Memory B cell (primary cell): ENCODE data around the gene ADAMTS15.

ENCODE experiments used
- ATAC-seq: fragments of 150-1000 bp; cut with Tn5 transposase; 2 replicates; pipeline ENCODE4 v1.10.0; 2021; ENCODE audit warnings: low read depth, mild to moderate bottlenecking, moderate library complexity
- DNase-seq, 2 donors: peaks; one replicate each; pipeline ENCODE4 v3.0.0; 2022; ENCODE audit warnings: low spot score in 2 of 2
- H3K27ac Mint-ChIP-seq: one replicate; pipeline ENCODE4 v1.8.0; 2022; ENCODE audit warnings: mild to moderate bottlenecking, moderate library complexity, mixed read lengths
- H3K27me3 Mint-ChIP-seq: one replicate; pipeline ENCODE4 v1.8.0; 2022; ENCODE audit warnings: mixed read lengths
- H3K36me3 Mint-ChIP-seq: one replicate; pipeline ENCODE4 v1.8.0; 2022; ENCODE audit warnings: mild to moderate bottlenecking, mixed read lengths
- H3K4me1 Mint-ChIP-seq: one replicate; pipeline ENCODE4 v1.8.0; 2022; ENCODE audit warnings: mixed read lengths
- H3K4me3 Mint-ChIP-seq: one replicate; pipeline ENCODE4 v1.8.0; 2022; ENCODE audit warnings: mild to moderate bottlenecking, moderate library complexity, mixed read lengths
- H3K9me3 Mint-ChIP-seq: one replicate; pipeline ENCODE4 v1.8.0; 2022; ENCODE audit warnings: mixed read lengths

ADAMTS15 gene

GRCh38 chr11:130425156-130425555 is 23.3 kb upstream of the ADAMTS15 start:
- Mint-ChIP-seq H3K4me1 (peaks cover 8% of the 10 kb centered on the region), H3K27me3 (peaks cover 38% of the 10 kb centered on the region), H3K36me3 (no peaks in the 10 kb centered on the region), H3K4me3 (no peak overlapping the region), H3K27ac (no peak overlapping the region), H3K9me3 (no peaks in the 10 kb centered on the region)
- DNase-seq = no peak
- no peak for ATAC-seq

DNA sequence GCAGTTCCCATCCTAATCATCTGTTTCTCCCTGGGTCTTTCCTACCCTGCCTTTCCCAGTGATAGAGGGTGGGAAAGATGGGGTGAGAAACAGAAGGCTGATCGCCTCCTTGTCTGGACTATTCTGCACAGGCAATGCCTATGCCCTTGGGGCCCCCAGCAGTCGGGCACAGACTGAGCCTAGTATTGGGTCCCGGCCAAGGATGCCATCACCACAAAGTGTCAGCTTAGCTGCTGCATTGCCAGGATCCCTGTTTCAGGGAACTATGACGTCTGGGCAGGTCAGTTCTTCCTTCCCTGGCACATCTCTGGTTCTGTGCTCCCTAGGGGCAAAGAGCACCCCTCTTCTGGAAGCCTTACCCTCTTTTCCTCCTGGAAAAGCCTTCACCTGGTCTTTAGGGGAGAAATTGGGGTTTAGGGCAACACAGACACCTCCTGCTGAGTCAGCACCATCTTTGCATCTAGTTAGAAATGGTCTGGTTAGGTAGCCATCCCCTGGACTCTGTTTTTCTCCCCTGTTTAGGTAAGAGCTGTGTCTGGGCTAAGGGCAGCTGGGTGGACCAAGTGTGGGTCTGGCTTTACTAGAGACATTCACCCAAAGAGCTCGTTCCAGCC is 22.1 kb upstream of the ADAMTS15 start:
- H3K4me3 Mint-ChIP-seq = no peak overlapping the region
- ATAC-seq (no peak), DNase-seq (no peak)
- no peak overlapping the region for H3K27ac Mint-ChIP-seq
- no peaks in the 10 kb centered on the region for H3K36me3 Mint-ChIP-seq
- peaks cover 12% of the 10 kb centered on the region for H3K4me1 Mint-ChIP-seq
- H3K9me3 Mint-ChIP-seq = no peaks in the 10 kb centered on the region
- H3K27me3 Mint-ChIP-seq = peaks cover 38% of the 10 kb centered on the region

GRCh38 chr11:130426837-130427341 is 21.6 kb upstream of the ADAMTS15 start:
- Mint-ChIP-seq H3K36me3 (no peaks in the 10 kb centered on the region), H3K9me3 (no peaks in the 10 kb centered on the region), H3K4me3 (peak overlapping the region; percentile 75), H3K4me1 (peaks cover 13% of the 10 kb centered on the region), H3K27me3 (peaks cover 37% of the 10 kb centered on the region), H3K27ac (no peak overlapping the region)
- DNase-seq (no peak), ATAC-seq (no peak)

GRCh38 chr11:130427581-130428315 is 20.7 kb upstream of the ADAMTS15 start:
- Mint-ChIP-seq H3K4me1 (peaks cover 13% of the 10 kb centered on the region), H3K27me3 (peaks cover 37% of the 10 kb centered on the region), H3K4me3 (no peak overlapping the region), H3K27ac (no peak overlapping the region), H3K36me3 (no peaks in the 10 kb centered on the region), H3K9me3 (no peaks in the 10 kb centered on the region)
- ATAC-seq (no peak), DNase-seq (no peak)

DNA sequence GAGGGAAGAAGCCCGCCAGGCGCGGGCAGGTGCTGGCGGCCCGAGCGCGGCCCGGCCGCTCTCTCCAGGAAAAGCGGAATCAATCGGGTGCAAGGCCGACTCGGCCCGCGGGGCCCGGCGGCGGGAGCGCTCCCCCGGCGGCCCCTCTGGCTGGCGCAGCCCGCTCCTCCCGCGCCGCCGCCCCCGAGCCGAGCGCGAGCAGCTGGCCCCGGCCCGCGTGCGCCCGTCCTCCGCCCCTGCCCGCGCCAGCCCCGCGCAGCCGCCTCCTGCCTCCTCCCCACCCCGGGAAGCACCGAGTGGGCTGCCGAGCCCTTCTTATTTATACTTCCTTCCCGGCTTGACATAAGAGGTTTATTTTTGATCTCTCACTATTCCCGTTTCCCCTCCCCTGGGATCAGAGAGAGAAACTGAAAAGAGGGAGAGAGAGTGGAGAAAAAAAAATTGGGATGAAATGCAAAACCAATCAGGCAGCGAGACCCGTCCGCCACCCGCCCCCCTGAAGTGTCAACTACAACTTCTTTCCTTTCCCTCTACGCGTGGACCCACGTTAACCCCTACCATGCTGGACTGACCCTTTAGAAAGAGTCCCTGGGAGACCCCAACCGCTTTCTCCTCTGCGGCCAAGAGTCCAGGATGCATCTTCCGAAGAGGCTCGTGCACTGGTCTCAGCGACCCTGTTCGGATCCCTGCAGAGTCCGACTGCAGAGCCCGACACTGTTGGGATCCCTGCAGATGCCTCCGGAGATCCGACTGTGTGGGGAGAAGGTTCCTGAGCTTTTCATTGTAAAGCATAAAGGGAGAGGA is 19.9 kb upstream of the ADAMTS15 start, which contains the start of gene ADAMTS8:
Gene ADAMTS8 (minus strand): TSS at position 294 of the 804 bp plus-strand sequence. CDS start 323 bp downstream, outside the sequence.
- DNase-seq (no peak), ATAC-seq (peak; percentile 24)
- Mint-ChIP-seq H3K9me3 (no peaks in the 10 kb centered on the region), H3K36me3 (no peaks in the 10 kb centered on the region), H3K4me1 (peaks cover 13% of the 10 kb centered on the region), H3K27me3 (peaks cover 34% of the 10 kb centered on the region), H3K27ac (no peak within 1 kb of the TSS), H3K4me3 (peak within 1 kb of the TSS; percentile 67)

DNA sequence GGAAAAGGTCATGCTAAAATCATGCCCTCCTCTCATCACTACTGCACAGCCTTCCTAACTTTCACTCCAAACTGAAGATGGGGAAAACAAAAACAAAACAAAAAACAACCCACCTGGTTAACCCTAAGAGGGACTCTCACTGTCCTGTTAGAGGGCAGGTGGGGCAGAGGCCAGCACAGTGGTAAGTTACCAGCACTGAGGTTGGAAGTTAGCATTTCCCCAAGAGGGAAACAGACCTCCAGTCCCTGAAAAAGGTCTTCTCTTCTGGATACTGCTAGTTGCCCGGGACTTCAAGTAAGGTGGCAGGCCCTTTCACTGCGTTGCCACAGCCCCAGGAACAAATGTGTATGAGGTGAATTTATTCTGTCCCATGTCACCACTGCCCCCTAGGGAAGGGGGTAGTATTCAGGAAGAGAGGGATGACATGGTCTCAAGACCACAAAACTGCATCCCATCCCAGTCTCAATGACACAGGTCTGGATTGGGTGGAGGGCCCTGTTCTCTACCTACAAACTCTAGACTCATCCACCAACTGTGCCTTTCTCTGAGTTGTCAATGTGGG is 19.2 kb upstream of the ADAMTS15 start:
- Mint-ChIP-seq H3K27me3 (peaks cover 34% of the 10 kb centered on the region), H3K4me1 (peaks cover 13% of the 10 kb centered on the region), H3K4me3 (peak overlapping the region; percentile 67), H3K9me3 (no peaks in the 10 kb centered on the region), H3K36me3 (no peaks in the 10 kb centered on the region), H3K27ac (no peak overlapping the region)
- ATAC-seq (no peak), DNase-seq (no peak)

DNA sequence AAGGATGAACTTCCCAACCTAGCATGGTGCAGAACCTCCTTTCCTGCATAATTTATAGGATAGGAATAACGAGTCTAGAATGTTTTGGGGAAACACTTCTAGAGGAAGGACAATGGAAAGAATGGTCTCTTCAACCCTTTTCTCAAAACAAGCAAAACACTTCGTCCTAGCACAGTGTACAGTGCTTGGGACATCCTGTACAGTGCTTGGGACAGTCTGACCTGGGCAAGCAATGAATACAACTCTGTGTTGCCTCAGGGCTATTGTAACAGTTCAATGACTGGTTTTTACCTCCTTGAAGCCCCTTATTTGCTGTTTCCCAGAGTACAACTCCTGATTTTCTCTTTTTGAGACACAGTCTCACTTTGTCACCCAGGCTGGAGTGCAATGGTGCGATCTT is 18.5 kb upstream of the ADAMTS15 start:
- no peaks in the 10 kb centered on the region for H3K36me3 Mint-ChIP-seq
- no peak overlapping the region for H3K4me3 Mint-ChIP-seq
- H3K27me3 Mint-ChIP-seq = peaks cover 29% of the 10 kb centered on the region
- DNase-seq (no peak), ATAC-seq (no peak)
- no peak overlapping the region for H3K27ac Mint-ChIP-seq
- no peaks in the 10 kb centered on the region for H3K9me3 Mint-ChIP-seq
- peaks cover 13% of the 10 kb centered on the region for H3K4me1 Mint-ChIP-seq

- ATAC-seq (peak; percentile 55), DNase-seq (peak; percentile 55 to 66)
- H3K9me3 Mint-ChIP-seq = no peaks in the 10 kb centered on the region
- H3K27me3 Mint-ChIP-seq = peaks cover 25% of the 10 kb centered on the region
- no peaks in the 10 kb centered on the region for H3K36me3 Mint-ChIP-seq
- peaks cover 13% of the 10 kb centered on the region for H3K4me1 Mint-ChIP-seq
- no peak overlapping the region for H3K27ac Mint-ChIP-seq
- H3K4me3 Mint-ChIP-seq = no peak overlapping the region
Observed at GRCh38 chr11:130431331-130431773, 17.1 kb upstream of the ADAMTS15 start.

DNA sequence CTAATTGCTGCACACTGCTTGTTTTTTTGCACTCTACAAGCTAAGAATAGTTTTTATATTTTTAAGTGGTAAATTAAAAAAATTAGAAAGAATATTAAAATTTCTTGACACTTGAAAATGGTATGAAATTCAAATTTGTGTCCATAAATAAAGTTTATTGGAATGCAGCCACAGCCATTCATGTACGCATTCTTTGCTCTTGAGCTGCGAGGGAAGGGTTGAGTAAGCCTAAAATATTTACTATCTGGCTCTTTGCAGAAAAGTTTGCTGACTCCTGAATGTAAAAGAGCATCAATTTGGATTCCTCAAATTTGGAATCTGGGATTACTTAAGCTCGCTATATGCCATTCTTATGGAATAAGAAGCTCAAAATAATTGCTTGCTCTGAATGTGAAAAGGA is 16.6 kb upstream of the ADAMTS15 start:
- Mint-ChIP-seq H3K36me3 (no peaks in the 10 kb centered on the region), H3K27me3 (peaks cover 22% of the 10 kb centered on the region), H3K27ac (no peak overlapping the region), H3K9me3 (no peaks in the 10 kb centered on the region), H3K4me1 (peaks cover 13% of the 10 kb centered on the region), H3K4me3 (no peak overlapping the region)
- DNase-seq (no peak), ATAC-seq (no peak)

DNA sequence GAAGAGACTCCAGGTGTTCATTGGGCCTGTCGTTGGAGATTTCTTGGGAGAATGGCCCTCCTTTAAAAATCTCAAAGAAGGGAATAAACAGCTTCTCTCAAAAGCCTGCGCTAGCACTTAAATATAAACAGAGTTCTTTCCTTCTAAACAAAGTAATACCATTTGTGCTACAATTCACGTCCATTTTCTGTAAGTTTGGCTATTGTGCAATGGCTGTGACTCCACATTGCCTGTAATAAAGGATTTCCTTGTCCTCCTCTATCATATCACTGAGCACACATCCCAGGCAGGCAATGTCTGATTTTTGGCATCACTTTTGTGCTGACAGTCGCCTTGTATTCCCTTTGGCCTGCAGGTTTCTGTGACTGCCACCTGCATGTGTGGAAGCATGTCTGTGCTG is 15.1 kb upstream of the ADAMTS15 start:
- H3K9me3 Mint-ChIP-seq = no peaks in the 10 kb centered on the region
- no peaks in the 10 kb centered on the region for H3K36me3 Mint-ChIP-seq
- H3K27me3 Mint-ChIP-seq = peaks cover 21% of the 10 kb centered on the region
- ATAC-seq (no peak), DNase-seq (no peak)
- peaks cover 10% of the 10 kb centered on the region for H3K4me1 Mint-ChIP-seq
- H3K27ac Mint-ChIP-seq = no peak overlapping the region
- H3K4me3 Mint-ChIP-seq = no peak overlapping the region

DNA sequence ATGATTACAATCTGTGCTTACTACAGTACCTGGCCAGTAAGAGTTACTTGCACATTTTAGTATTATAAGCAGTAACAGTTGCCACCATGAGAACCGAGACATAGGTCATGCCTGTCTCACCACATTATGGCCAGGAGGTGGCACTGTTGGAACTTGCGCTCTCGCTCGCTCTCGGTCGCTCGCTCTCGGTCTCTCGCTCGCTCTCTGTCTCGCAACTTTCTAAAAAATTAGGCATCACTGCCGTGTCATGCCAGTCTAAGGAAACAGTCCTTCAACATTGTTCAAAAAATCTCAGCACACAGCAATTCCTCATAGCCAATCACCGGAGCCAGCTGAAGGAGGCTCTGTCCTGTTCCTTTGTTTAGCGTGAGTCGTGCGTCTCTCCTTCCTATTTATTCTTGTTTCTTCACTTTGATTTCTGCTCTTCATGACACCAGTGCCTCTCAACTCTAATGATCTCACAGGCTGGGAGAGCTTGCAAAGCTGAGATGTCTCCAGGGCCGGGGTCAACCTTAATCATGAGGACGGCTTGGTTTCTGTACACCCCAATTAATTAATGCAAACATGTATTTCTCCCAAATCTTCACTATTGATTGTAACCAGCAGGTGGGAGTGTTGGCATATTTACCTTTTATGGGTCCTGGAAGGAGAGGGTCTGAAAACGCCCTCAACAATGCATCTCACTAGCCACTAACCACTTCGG is 13.8 kb upstream of the ADAMTS15 start:
- Mint-ChIP-seq H3K36me3 (no peaks in the 10 kb centered on the region), H3K9me3 (no peaks in the 10 kb centered on the region), H3K4me1 (peaks cover 13% of the 10 kb centered on the region), H3K27me3 (peaks cover 21% of the 10 kb centered on the region), H3K27ac (no peak overlapping the region), H3K4me3 (no peak overlapping the region)
- peak; percentile 81 for ATAC-seq
- DNase-seq = peak; percentile 59 to 66

- no peaks in the 10 kb centered on the region for H3K36me3 Mint-ChIP-seq
- peaks cover 13% of the 10 kb centered on the region for H3K4me1 Mint-ChIP-seq
- H3K27ac Mint-ChIP-seq = no peak overlapping the region
- no peak overlapping the region for H3K4me3 Mint-ChIP-seq
- peaks cover 18% of the 10 kb centered on the region for H3K27me3 Mint-ChIP-seq
- no peak for DNase-seq
- no peaks in the 10 kb centered on the region for H3K9me3 Mint-ChIP-seq
- no peak for ATAC-seq
Observed at GRCh38 chr11:130435671-130436070, 12.8 kb upstream of the ADAMTS15 start.

DNA sequence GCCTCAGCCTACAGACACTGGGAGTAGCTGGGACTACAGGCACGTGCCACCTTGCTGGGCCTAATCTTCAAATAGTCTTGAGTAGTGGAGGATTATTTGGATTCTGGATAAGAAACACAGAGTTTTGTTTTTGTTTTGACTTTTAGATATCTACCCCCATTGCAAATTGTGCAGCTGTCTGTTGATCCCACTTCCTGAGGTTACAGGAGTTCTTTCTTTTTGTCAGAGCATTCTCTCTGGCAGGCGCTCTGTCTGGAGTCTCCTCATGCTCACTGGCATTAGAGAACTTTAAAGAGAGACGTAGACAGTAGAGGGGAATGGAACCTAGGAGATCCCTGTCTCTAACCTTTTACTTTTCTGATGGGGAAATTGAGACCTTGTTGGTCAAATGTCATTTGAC is 12.3 kb upstream of the ADAMTS15 start:
- H3K4me3 Mint-ChIP-seq = no peak overlapping the region
- no peak overlapping the region for H3K27ac Mint-ChIP-seq
- H3K9me3 Mint-ChIP-seq = no peaks in the 10 kb centered on the region
- no peaks in the 10 kb centered on the region for H3K36me3 Mint-ChIP-seq
- peaks cover 10% of the 10 kb centered on the region for H3K4me1 Mint-ChIP-seq
- H3K27me3 Mint-ChIP-seq = peaks cover 18% of the 10 kb centered on the region
- DNase-seq = no peak
- ATAC-seq = no peak
